Effector memory CD4-positive, alpha-beta T cell (primary cell): ENCODE measurements around the gene SETD5.

Experiments used
- DNase-seq, 3 donors: peaks; one replicate each; pipeline ENCODE4 v3.0.0-alpha.2; 2020
- H3K27ac ChIP-seq: 2 replicates; pipeline ENCODE4 v1.7.0; 2013; ENCODE audit warnings: mild to moderate bottlenecking, low read length, moderate library complexity; ENCODE audit not compliant: insufficient read depth, poor library complexity, severe bottlenecking
- H3K27me3 ChIP-seq: replicated peaks from 2 replicates; pipeline ENCODE4 v1.7.0; 2013; ENCODE audit warnings: mild to moderate bottlenecking, low read length; ENCODE audit not compliant: insufficient read depth, control insufficient read depth, poor library complexity, severe bottlenecking
- H3K36me3 ChIP-seq: 2 replicates; pipeline ENCODE4 v1.7.0; 2013; ENCODE audit warnings: mild to moderate bottlenecking, low read length, moderate library complexity; ENCODE audit not compliant: control insufficient read depth, insufficient read depth
- H3K4me1 ChIP-seq: 2 replicates; pipeline ENCODE4 v1.7.0; 2013; ENCODE audit warnings: low read length, mild to moderate bottlenecking; ENCODE audit not compliant: control insufficient read depth, insufficient read depth, poor library complexity, severe bottlenecking
- H3K4me3 ChIP-seq: 2 replicates; pipeline ENCODE4 v1.7.0; 2013; ENCODE audit warnings: low read length, low read depth, mild to moderate bottlenecking; ENCODE audit not compliant: insufficient read depth, poor library complexity, severe bottlenecking
- H3K9me3 ChIP-seq: 2 replicates; pipeline ENCODE4 v1.7.0; 2013; ENCODE audit warnings: mild to moderate bottlenecking, low read length, moderate library complexity; ENCODE audit not compliant: control insufficient read depth

The SETD5 gene

DNA sequence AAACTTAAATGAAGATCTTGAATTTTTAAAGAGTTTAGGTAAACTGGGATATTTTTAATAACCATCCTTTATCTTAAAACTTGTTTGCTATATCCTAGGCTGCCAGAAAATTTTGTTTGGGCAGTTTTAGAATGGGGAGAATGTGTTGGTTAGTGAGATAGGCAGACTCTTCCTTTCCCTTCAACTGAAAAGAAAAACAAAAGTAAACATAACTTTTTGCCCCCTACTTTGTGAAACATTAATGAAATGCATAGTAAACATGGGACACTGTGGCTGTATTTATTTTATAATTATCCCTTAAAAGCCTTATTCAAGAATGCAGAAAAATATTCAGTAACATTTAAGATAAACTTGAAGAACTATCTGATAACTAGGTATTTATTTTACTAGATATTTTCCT lies 31.0 kb downstream of the SETD5 start:
- no peak for DNase-seq
- H3K27me3 ChIP-seq = no peaks in the 10 kb centered on the region
- H3K36me3 ChIP-seq = peaks cover 63% of the 10 kb centered on the region
- H3K4me1 ChIP-seq = no peaks in the 10 kb centered on the region
- H3K4me3 ChIP-seq = no peak overlapping the region
- no peaks in the 10 kb centered on the region for H3K9me3 ChIP-seq
- H3K27ac ChIP-seq = no peak overlapping the region

GRCh38 chr3:9430733-9431132 lies 33.3 kb downstream of the SETD5 start:
- DNase-seq = no peak
- no peaks in the 10 kb centered on the region for H3K27me3 ChIP-seq
- no peaks in the 10 kb centered on the region for H3K4me1 ChIP-seq
- no peak overlapping the region for H3K27ac ChIP-seq
- peaks cover 76% of the 10 kb centered on the region for H3K36me3 ChIP-seq
- no peak overlapping the region for H3K4me3 ChIP-seq
- H3K9me3 ChIP-seq = no peaks in the 10 kb centered on the region

DNA sequence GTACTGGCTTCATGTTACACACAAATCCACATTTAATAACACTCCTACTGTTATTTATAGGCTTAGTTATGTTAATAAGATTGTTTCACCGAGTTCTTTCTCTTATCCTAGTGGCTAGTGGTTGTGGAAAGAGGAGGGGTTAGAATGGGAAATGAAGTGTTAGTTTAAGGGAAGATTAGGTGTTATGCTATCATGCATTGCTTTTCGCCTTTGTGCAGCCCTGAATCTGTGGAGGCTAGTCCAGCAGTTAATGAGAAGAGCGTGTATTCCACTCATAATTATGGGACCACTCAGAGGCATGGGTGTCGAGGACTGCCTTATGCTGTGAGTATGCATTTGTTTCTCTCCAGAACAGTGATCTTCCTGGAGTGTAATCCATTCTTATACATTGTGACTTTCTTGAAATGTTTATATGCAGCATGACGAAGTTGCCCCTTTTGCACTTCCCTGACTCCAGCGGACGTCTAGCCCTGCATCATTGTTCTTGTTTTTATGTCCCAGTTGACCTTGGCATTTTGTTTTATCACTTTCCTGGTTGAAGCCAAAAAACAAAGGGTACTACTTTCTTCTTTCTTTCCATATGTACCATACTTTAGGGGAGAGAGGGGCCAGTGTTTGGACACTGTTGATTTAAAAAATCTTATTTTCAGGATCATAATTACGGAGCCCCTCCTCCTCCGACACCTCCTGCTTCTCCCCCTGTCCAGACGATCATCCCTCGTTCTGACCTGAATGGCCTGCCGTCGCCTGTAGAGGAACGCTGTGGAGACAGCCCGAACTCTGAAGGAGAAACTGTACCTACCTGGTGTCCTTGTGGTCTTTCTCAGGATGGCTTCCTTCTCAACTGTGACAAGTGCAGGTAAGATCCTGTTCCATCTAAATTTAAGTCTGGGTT lies 36.5 kb downstream of the SETD5 start:
- no peak for DNase-seq
- H3K36me3 ChIP-seq = peaks cover 85% of the 10 kb centered on the region

DNA sequence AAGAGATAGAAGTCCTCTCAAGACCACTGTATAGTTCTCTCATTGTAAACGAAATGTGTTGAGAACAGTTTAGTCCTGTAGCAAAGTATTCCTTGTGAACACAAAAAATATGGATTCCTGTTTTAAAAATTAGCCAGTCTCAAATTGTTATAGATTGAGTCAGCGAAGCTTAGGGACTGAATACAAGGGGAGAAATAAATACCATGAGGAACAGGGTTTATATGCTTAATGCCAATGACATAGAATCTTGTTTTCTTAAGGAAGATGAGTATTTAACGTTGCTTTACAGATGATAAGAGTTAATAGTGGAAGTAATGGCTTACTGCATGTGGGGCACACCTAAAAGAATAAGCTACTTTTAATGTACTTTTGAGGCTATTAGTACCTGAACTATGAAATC lies 37.9 kb downstream of the SETD5 start:
- H3K4me1 ChIP-seq = no peaks in the 10 kb centered on the region
- H3K27ac ChIP-seq = no peak overlapping the region
- no peaks in the 10 kb centered on the region for H3K27me3 ChIP-seq
- DNase-seq = no peak
- H3K4me3 ChIP-seq = no peak overlapping the region
- H3K36me3 ChIP-seq = peaks cover 81% of the 10 kb centered on the region
- H3K9me3 ChIP-seq = no peaks in the 10 kb centered on the region

More for the DNA sequence above, 36.5 kb downstream of the SETD5 start:
- no peak overlapping the region for H3K27ac ChIP-seq
- no peak overlapping the region for H3K4me3 ChIP-seq
- H3K27me3 ChIP-seq = no peaks in the 10 kb centered on the region
- no peaks in the 10 kb centered on the region for H3K4me1 ChIP-seq
- no peaks in the 10 kb centered on the region for H3K9me3 ChIP-seq

DNA sequence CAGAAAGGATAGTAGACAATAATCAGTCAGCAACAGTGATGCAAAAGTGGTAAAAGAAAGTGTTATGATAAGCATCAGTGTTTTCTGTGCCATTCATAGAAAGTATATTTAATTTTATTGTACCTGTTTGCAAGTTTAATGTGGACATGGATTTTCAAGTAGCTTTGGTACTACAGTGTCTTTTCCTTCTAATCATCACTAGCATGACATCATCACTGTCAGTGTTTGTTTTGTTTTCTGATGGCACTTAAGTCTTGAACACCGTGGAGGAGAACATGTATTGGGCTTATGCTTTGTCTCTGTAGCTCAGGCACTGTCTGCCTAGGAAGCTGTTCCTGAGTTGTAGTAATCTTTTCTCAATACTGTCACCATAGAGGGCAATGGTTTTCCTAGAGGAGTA lies 41.9 kb downstream of the SETD5 start:
- Histone ChIP-seq H3K27ac (no peak overlapping the region), H3K4me3 (no peak overlapping the region), H3K9me3 (no peaks in the 10 kb centered on the region), H3K27me3 (no peaks in the 10 kb centered on the region), H3K4me1 (no peaks in the 10 kb centered on the region), H3K36me3 (peaks cover 86% of the 10 kb centered on the region)
- DNase-seq = no peak

DNA sequence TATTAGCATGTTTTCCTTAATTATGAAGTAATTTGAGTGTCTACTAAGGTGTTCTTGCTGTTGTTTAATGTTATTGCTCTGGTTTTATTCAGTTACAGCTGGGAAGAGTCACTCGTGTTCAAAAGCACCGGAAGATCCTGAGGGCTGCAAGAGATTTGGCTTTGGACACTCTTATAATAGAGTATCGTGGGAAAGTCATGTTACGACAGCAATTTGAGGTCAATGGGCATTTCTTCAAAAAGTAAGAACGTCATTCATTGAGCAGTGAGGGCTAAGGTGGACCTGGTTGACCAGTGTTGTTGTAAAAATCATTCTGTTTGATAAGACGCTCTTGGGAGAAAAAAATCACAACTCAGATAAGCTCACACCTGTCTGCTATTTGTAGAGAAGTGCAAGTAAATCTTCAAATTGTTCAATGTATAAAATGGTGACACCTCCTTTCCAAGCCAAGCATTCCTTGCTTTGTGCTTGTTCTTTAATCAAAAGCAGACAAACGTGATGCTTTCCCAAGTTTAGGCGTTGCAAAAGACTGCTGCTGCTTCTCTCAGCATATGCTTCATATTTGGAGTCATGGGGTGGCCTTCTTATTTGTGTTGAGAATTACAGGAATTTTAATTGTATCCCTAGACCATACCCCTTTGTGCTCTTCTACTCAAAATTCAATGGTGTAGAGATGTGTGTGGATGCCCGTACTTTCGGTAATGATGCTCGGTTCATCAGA lies 44.2 kb downstream of the SETD5 start:
- H3K27me3 ChIP-seq = no peaks in the 10 kb centered on the region
- peaks cover 83% of the 10 kb centered on the region for H3K36me3 ChIP-seq
- no peaks in the 10 kb centered on the region for H3K9me3 ChIP-seq
- no peak overlapping the region for H3K4me3 ChIP-seq
- DNase-seq = no peak
- H3K27ac ChIP-seq = no peak overlapping the region
- no peaks in the 10 kb centered on the region for H3K4me1 ChIP-seq

- H3K36me3 ChIP-seq = peaks cover 71% of the 10 kb centered on the region
- no peak overlapping the region for H3K4me3 ChIP-seq
- H3K27ac ChIP-seq = no peak overlapping the region
- H3K4me1 ChIP-seq = no peaks in the 10 kb centered on the region
- no peak for DNase-seq
- no peaks in the 10 kb centered on the region for H3K9me3 ChIP-seq
- no peaks in the 10 kb centered on the region for H3K27me3 ChIP-seq
These were observed 50.7 kb downstream of the SETD5 start for GRCh38 chr3:9448071-9448470.

GRCh38 chr3:9448643-9449042 lies 51.2 kb downstream of the SETD5 start:
- H3K36me3 ChIP-seq = peaks cover 67% of the 10 kb centered on the region

GRCh38 chr3:9450126-9450525 lies 52.7 kb downstream of the SETD5 start:
- no peaks in the 10 kb centered on the region for H3K4me1 ChIP-seq
- no peak for DNase-seq
- H3K27ac ChIP-seq = no peak overlapping the region
- H3K27me3 ChIP-seq = no peaks in the 10 kb centered on the region
- H3K9me3 ChIP-seq = no peaks in the 10 kb centered on the region
- H3K36me3 ChIP-seq = peaks cover 54% of the 10 kb centered on the region
- no peak overlapping the region for H3K4me3 ChIP-seq

More at GRCh38 chr3:9448643-9449042, 51.2 kb downstream of the SETD5 start:
- H3K9me3 ChIP-seq = no peaks in the 10 kb centered on the region
- DNase-seq = no peak
- H3K4me3 ChIP-seq = no peak overlapping the region
- H3K27ac ChIP-seq = no peak overlapping the region
- no peaks in the 10 kb centered on the region for H3K4me1 ChIP-seq
- no peaks in the 10 kb centered on the region for H3K27me3 ChIP-seq

- peaks cover 55% of the 10 kb centered on the region for H3K36me3 ChIP-seq
- no peak overlapping the region for H3K4me3 ChIP-seq
- H3K9me3 ChIP-seq = no peaks in the 10 kb centered on the region
- no peak for DNase-seq
- no peak overlapping the region for H3K27ac ChIP-seq
- no peaks in the 10 kb centered on the region for H3K27me3 ChIP-seq
- H3K4me1 ChIP-seq = no peaks in the 10 kb centered on the region
These were observed 53.6 kb downstream of the SETD5 start for GRCh38 chr3:9450991-9451390.
